GM21717 (cell line): ENCODE results near the gene HIPK4.
"Not testable (repeated sequence)": the region's sequence is repeated elsewhere in the genome, so short reads cannot be mapped to it uniquely, and the experiment has no call there.

Experiments used
- ATAC-seq: cut with Tn5 transposase; IDR thresholded peaks from one replicate; pipeline ENCODE4 v1.9.1; 2021; ENCODE audit warnings: mild to moderate bottlenecking, moderate library complexity; ENCODE audit not compliant: unreplicated experiment

The HIPK4 gene

GRCh38 chr19:40390084-40390742 is at the start of gene HIPK4:
TSS of gene HIPK4 (minus strand) at chr19:40390181. CDS start at chr19:40389902, 279 bp downstream.
- ATAC-seq = no peak

GRCh38 chr19:40438284-40438683 is 48.3 kb upstream of the HIPK4 start:
- no peak for ATAC-seq

- peak; percentile 39 for ATAC-seq
These were observed 43.6 kb upstream of the HIPK4 start for GRCh38 chr19:40433391-40434216.

- not testable (repeated sequence) for ATAC-seq
These were observed 42.8 kb upstream of the HIPK4 start for GRCh38 chr19:40432760-40433159.

GRCh38 chr19:40431698-40432097 is 41.7 kb upstream of the HIPK4 start:
- ATAC-seq = no peak

- ATAC-seq = not testable (repeated sequence)
These were observed 40.3 kb upstream of the HIPK4 start for GRCh38 chr19:40430242-40430641.

GRCh38 chr19:40428197-40428596 is 38.2 kb upstream of the HIPK4 start:
- not testable (repeated sequence) for ATAC-seq

GRCh38 chr19:40425450-40426287 is 35.7 kb upstream of the HIPK4 start, which contains the start of gene SERTAD1:
TSS of gene SERTAD1 (minus strand) at chr19:40425992. CDS start at chr19:40423546, 2,446 bp downstream.
- peak; percentile 79 for ATAC-seq

- ATAC-seq = no peak
These were observed 34.9 kb upstream of the HIPK4 start for GRCh38 chr19:40424637-40425449.

- ATAC-seq = no peak
These were observed 34.0 kb upstream of the HIPK4 start for GRCh38 chr19:40423938-40424337.

- no peak for ATAC-seq
These were observed 33.0 kb upstream of the HIPK4 start for GRCh38 chr19:40422748-40423566.

- ATAC-seq = no peak
These were observed 32.2 kb upstream of the HIPK4 start for GRCh38 chr19:40421993-40422747.

- no peak for ATAC-seq
These were observed 31.1 kb upstream of the HIPK4 start for GRCh38 chr19:40420766-40421765.

- ATAC-seq = no peak
These were observed 30.4 kb upstream of the HIPK4 start for GRCh38 chr19:40420451-40420765.

GRCh38 chr19:40419780-40420179 is 29.8 kb upstream of the HIPK4 start:
- no peak for ATAC-seq

GRCh38 chr19:40419066-40419612 is 29.2 kb upstream of the HIPK4 start:
- ATAC-seq = no peak

- ATAC-seq = no peak
These were observed 28.1 kb upstream of the HIPK4 start for GRCh38 chr19:40418040-40418439.

GRCh38 chr19:40417643-40417981 is 27.6 kb upstream of the HIPK4 start:
- no peak for ATAC-seq
